ENCODE measurements around the gene RALGAPA1.
A peak's percentile ranks its signal among the peaks of the same experiment; 100 is the strongest.
"Not testable (repeated sequence)": the region's sequence is repeated elsewhere in the genome, so short reads cannot be mapped to it uniquely, and the experiment has no call there.

The RALGAPA1 gene

DNA sequence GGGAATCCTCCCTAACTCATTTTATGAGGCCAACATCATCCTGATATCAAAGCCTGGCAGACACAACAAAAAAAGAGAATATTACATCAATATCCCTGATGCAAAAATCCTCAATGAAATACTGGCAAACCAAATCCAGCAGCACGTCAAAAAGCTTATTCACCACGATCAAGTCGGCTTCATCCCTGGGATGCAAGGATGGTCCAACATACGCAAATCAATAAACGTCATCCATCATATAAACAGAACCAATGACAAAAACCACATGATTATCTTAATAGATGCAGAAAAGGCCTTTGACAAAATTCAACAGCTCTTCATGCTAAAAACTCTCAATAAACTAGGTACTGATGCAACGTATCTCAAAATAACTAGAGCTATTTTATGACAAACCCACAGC lies 189.1 kb downstream of the RALGAPA1 start:
- DNase-seq: not testable (repeated sequence)

DNA sequence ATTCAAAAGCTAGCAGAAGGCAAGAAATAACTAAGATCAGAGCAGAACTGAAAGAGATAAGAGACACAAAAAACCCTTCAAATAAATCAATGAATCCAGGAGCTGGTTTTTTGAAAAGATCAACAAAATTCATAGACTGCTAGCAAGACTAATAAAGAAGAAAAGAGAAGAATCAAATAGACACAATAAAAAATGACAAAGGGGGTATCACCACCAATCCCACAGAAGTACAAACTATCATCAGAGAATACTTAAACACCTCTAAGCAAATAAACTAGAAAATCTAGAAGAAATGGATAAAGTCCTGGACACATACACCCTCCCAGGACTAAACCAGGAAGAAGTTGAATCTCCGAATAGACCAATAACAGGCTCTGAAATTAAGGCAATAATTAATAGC lies 189.6 kb downstream of the RALGAPA1 start:
- DNase-seq: not testable (repeated sequence)

DNA sequence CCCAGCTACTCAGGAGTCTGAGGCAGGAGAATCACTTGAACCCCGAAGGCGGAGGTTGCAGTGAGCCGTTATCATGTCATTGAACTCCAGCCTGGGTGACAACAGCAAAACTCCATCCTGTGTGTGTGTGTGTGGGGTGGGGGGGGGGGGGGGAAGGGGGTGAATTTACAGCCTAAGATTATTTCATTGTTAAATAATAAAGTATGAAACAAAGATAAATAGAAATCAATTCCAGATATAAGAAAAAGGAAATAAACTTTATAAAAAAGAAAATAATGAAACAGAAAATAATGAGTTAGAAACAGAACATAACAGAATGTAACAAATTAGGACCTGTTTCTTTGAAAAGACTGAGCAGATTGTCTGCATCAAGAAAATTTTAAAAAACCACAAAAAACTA lies 191.6 kb downstream of the RALGAPA1 start:
- DNase-seq: no peak

DNA sequence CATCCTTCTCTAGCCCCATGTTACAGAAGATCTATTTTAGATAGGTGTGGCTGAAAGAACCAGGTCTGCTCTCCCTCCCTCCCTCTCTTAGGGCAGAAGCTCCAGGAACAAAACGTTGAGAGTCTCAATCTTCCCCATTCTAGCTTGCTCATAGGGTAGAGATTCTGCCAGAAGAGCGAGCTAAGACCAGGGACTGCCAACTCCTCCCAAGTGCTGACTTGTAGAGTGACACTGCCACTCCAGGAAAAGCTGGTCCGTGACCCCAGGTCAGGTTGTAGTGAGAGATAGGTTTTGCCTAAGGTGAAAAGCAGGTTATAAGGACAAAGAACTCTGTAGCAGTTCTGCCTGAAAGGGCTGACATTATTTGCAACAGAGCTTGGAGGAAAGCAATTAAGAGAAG lies 201.7 kb downstream of the RALGAPA1 start:
- no peak for DNase-seq

DNA sequence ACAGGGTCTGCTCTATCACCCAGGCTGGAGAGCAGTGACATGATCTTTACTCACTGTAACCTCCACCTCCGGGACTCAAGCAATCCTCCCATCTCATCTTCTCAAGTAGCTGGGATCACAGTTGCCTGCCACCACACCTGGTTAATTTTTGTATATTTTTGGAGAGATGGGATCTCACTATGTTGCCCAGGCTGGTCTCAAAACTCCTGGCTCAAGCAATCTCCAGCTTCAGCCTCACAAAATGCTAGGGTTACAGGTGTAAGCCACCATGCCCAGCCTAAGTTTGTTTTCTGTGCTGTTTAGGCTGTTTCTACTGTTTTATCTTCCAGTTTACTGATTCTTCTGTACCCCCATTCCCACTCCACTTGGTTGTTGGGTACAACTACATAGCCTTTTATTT lies 208.8 kb downstream of the RALGAPA1 start:
- no peak for DNase-seq

DNA sequence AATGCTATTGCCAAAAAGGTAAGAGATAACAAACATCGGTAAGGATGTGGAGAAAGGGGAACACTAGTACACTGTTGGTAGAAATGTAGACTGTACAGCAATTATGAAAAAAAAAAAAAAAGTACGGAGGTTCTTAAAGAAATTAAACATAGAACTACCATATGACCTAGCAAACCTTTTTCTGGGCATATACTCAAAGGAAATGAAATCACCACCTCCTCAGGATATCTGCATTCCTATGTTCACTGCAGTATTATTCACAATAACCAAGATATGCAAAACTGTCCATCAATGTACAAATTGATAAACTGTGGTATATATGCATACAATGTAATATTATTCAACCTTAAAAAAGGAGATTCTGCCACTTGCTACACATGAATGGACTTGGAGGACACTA lies 214.5 kb downstream of the RALGAPA1 start:
- no peak for DNase-seq

DNA sequence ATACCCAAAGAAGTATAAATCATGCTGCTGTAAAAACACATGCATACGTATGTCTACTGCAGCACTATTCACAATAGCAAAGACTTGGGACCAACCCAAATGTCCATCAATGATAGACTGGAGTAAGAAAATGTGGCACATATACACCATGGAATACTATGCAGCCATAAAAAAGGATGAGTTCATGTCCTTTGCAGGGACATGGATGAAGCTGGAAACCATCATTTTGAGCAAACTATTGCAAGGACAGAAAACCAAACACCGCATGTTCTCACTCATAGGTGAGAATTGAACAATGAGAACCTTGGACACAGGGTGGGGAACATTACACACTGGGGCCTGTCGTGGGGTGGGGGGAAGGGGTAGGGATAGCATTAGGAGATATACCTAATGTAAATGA lies 221.7 kb downstream of the RALGAPA1 start:
- not testable (repeated sequence) for DNase-seq

DNA sequence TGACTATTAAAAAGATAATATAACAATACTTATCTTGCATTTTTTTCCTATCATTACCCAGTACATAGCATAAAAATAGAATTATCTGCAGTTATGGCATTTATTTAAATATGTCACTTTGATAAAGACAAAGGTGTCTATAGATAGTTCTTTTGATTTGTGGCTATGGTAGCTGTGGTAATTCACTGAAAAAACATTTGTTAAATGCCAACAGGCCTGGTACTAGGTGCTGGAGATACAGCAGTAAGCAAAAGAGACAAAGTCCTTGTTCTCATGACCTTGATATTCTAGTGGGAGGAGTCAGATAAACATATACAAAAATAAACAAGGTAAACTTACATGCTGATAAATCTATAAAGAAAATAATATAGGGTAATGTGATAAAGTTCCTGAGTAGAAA lies 230.5 kb downstream of the RALGAPA1 start:
- DNase-seq: no peak

DNA sequence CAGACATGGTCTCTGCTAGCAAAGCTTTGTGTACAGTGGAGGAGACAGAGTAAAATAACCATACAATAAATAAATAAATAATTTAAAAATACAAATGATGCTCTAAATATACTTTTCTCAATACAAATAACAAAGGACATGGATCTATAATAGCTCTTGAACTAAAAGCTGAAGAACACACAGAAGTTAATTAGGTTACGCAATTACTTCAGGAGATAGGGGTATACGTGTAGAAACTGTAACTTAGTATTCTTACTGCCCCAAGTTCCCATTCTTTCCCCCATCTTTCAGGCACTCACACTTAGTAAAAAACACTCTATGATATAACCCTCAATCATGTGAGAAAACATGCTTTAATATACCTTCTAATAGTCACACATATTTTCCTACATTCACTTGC lies 231.0 kb downstream of the RALGAPA1 start:
- DNase-seq: no peak

DNA sequence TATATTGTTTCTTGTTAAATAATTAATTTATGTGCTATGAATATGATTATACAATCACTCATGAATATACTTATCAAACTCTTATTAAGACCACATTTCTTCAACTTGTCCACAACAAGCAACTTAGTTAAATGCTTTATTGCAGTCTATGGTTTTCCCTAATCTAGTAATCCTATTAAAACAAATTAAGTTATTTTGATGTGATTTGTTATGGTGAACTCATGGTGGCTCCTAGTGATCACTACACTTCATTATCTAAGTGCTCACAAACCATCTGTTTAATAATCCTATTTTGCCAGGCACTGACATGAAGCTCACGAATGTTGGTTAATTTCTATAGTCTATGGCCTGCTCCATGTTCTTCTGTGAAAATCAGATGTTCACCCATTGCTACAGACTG lies 232.2 kb downstream of the RALGAPA1 start:
- no peak for DNase-seq

DNA sequence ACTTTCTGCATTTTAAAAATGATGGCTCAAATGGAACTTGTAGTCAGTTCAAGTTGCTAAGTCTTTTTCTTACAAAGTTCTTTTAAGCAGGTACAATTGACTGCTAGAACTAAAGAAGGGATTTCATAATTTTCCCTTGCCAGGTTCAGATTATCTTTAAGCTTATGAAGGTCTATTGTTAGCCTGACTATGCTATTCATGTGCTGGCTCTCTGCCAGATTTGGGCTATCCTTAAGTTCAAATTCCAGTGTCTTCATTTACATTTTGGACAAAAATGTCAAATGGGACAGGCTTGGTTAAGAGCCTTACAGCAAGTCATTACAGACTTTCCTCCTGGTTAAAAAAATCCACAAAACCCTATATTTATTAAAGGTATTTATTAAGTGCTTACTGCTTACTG lies 232.8 kb downstream of the RALGAPA1 start:
- DNase-seq: peak; percentile 7

DNA sequence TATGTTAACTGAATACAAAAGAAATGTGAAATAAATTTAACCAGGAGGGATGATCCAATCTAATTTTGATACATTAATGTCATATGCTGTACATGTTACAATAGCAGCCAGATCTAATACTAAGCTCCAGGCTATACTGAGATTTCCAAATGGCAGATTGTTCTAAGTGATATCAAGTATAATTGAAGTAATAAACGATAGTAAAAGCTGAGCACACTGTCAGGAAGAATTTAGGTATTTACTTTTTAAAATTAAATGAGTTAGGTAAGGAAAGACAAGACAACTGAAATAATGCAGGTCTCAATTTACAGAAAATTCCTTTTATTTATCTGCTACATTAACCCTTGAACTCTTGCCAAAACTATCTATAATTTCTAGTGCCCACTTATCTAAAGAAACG lies 235.2 kb downstream of the RALGAPA1 start:
- DNase-seq: no peak

DNA sequence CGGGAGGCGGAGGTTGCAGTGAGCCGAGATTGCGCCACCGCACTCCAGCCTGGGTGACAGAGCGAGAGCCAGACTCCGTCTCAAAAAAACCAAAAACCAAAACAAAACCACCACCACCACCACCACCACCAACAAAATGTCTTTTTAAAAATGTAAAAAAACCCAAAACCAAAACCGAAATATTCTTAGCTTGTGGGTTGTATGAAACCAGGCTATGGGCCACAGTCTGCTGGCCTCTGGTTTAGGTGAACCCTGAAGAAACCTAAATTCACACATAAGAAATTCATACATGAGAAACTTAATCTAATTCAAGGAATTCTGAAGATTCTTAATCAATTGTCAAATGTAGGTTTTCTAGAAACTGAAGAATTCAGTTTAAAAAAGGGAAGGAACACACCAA lies 237.5 kb downstream of the RALGAPA1 start:
- DNase-seq: no peak

DNA sequence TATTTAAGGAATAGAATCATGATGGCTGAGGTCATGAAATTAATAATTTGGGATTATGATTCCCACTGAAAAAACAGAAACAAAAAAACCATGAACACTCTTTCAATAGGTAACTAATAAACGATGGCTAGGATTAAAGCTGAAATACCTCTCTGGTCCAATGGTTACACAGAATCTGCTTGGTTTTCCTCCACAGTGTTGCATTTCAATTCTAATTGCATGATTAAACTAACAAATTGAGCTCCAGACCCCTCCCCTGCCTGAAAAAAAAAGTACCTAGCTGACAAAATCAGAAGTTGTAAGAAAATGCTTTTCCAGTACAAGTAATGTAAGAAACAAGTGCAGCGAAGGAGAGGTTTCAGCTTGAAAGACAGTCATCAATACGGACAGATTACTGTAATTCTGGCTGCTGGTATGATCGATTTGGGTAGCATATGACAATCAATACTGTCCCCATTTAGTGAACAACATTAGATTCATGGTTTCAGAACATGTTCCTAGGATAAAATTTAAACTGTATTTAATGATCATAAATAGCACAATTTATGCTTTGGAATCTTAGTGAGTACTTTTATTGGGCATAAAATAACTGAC lies 243.1 kb downstream of the RALGAPA1 start:
- no peak for DNase-seq

DNA sequence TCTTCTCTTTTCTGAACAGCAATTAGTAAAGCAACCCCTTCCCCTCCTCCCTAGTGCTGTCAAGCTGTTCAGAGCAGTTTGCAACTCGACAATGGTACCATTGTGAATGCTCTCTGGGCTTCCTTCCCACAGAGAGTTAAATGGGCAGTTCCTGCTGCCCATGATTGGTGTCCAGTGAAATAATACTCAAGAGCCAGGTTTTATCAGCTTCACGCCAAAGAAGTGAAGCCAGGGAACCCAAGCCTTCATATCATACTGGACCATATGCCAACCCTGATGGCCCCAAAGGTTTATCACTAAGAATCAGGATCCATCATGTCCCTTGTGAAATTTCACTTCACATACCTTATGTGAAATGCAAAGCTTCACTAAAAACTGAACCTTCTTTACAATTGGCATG lies 250.4 kb downstream of the RALGAPA1 start:
- DNase-seq: no peak

DNA sequence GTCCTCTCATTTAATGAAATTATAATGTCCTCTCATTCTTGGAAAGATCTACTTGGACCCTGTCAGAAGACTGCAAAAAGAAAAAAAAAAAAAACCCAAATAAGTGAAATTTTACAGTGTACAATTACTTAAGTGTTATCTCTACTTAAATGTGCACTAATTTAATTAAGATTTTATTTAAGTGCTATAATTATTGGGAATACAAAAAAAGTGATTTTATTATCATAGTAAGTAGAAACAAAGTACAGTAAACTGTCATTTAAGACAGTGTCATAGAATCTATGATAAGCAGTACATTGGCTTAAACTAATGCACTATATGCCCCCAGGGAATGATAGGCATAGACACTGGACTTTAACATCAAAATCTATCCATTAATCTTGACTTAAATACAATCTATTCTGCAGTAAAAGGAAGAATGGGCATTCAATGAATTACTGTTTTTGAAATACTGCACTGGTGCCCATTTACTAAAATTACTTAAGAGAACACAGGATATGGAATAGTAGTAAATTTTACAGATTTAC lies 251.8 kb downstream of the RALGAPA1 start:
- DNase-seq: no peak

DNA sequence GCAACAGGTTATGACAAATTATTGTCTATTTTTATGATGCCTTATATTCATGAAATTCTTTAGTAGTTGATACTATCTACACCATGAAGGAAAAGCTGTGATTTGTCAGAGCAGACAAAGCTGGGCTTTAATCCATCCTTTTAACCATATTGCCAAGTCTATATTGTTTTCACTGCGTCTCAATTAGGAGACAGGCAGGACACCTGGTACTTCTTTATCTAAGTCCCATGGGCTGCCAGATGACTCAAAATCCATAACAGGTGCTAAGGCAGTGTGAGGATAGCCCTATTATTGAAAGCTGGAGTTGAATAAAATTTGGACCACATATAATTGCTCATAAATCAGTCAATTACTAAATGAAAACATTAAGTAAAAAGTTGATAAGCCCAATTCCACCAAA lies 252.5 kb downstream of the RALGAPA1 start:
- no peak for DNase-seq

DNA sequence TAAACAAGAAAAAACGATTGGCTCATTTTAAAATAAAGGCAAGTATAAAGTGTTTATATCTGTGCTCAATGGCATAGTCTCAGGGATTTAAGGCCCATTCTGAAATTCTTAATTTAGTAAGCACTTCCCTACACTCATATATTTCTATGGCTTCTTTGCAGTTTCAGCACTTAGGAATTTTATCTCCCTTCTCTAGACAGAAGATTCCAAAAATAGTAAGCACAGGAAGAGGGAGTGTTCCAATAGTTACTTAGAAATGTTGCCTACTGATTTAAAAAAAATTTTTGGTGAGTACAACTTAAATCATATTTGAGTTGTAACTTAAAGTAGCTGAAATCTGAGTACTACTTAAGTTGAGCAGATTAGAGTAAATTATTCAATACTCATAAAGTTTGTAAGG lies 255.3 kb downstream of the RALGAPA1 start:
- peak; percentile 40 for DNase-seq

DNA sequence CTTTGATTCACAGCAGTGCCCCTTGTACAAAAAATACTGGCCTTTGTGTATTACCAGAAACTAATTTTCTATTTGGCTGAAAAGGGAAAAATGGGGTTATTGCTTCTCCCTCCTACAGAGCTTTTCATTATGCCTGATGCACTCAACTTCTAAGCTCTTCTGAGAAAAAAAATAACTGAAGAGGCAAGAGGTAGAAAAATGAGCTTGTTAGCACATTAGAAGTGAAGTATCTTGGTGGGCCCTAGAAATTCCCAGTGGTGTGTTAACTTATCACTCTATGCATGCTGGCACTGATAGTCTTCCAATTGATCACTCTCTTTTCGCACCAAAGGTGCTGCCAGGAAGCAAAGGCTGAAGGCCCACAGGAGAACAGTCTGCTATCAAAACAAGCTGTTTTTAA lies 258.0 kb downstream of the RALGAPA1 start:
- no peak for DNase-seq

DNA sequence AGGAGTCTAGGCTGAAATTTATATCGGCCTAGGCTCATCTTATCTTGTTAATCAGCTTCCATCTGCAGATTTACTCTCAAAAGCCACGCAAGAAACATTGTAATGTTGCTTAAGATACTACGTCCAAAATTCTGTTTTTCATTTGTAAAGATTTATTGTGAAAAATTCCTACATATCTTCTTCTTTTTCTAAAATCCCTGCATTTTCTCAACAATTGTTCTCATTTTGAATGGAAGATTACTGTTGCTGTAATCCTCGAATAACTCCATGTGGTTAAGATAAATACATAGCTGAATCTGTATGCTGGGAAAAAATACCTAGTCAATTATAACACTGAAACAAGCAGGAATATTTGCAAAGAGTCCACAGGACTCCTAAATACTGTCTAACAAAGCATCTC lies 259.5 kb downstream of the RALGAPA1 start:
- DNase-seq: no peak

DNA sequence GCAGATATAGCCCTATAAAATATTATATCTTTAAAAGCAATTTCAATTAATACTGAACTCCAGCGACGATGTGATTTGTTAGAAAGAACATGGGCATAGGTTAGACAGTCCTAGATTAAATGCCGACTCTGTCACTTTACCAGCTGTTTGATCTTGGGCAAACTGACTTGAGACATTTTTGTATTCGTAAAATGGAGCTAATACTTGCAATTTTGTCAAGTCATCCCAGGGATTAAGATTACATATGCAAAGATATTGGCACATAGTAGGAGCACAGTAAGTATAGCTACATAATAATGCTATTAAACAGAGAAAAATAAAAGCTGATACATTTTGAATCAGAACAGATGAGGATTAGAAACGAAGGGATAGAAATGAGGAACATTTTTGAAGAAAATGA lies 266.1 kb downstream of the RALGAPA1 start:
- DNase-seq: no peak

DNA sequence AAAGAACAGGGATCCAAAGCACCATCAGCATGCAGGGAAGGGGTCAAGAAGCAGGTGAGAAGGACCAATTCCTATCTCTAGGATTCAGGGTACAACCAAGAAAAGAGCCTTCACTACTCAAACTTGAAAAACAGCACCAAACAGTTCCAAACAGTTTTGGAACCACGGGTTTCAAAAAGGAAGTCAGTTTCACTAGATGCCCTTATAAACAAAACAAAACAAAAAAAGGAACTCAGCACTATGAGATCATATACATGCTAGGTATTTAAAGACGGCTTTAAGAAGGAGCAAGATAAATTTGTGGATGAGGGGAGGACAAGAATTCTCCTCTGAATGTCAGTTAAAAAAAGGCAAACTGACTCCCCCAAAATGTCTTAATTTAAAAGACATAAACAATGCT lies 269.1 kb downstream of the RALGAPA1 start:
- DNase-seq: no peak

DNA sequence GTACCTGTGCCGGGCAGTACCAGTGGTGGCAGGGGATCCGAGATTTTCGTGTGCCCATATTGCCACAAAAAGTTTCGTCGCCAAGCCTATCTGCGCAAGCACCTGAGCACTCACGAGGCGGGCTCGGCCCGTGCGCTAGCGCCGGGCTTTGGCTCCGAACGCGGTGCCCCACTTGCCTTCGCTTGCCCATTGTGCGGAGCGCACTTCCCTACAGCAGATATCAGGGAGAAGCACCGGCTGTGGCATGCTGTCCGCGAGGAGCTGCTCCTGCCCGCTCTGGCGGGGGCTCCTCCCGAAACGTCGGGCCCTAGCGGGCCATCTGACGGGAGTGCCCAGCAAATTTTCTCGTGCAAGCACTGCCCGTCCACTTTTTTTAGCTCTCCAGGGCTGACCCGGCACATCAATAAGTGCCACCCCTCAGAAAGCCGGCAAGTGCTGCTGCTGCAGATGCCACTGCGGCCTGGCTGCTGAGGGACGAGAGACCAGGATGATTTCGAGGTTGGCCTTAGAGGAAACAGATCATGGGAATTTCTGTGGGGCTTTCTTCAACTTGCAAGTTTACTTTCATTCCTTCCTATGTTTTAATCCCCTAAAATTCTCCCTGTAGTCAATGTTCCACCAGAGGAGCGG lies 273.5 kb downstream of the RALGAPA1 start:
- no peak for DNase-seq

DNA sequence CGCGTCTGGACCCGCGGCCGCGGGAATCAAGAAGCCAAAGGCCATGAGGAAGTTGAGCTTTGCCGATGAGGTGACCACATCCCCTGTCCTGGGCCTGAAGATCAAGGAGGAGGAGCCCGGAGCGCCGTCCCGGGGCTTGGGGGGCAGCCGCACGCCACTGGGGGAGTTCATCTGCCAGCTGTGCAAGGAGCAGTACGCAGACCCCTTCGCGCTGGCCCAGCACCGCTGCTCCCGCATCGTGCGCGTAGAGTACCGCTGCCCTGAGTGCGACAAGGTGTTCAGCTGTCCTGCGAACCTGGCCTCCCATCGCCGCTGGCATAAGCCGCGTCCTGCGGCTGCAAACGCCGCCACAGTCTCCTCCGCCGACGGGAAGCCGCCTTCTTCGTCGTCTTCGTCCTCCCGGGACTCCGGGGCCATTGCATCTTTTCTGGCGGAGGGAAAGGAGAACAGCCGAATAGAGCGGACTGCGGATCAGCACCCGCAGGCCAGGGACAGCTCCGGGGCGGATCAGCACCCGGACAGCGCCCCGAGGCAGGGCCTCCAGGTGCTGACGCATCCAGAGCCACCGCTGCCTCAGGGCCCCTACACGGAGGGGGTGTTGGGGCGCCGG lies 274.1 kb downstream of the RALGAPA1 start:
- peak; percentile 59 for DNase-seq

Data from fibroblast of skin of abdomen (primary cell).